Activated CD4-positive, alpha-beta T cell treated with anti-CD3 and anti-CD28 coated beads, Interleukin-2, amount 50 U/mL, for 24 hours (primary cell): ENCODE results near the gene TMEM258.

Source experiments
- DNase-seq, 2 donors: peaks; one replicate each; pipeline ENCODE4 v3.0.0-alpha.2; 2020; ENCODE audit warnings: low read depth in 1 of 2, low spot score in 1 of 2

The TMEM258 gene

DNA sequence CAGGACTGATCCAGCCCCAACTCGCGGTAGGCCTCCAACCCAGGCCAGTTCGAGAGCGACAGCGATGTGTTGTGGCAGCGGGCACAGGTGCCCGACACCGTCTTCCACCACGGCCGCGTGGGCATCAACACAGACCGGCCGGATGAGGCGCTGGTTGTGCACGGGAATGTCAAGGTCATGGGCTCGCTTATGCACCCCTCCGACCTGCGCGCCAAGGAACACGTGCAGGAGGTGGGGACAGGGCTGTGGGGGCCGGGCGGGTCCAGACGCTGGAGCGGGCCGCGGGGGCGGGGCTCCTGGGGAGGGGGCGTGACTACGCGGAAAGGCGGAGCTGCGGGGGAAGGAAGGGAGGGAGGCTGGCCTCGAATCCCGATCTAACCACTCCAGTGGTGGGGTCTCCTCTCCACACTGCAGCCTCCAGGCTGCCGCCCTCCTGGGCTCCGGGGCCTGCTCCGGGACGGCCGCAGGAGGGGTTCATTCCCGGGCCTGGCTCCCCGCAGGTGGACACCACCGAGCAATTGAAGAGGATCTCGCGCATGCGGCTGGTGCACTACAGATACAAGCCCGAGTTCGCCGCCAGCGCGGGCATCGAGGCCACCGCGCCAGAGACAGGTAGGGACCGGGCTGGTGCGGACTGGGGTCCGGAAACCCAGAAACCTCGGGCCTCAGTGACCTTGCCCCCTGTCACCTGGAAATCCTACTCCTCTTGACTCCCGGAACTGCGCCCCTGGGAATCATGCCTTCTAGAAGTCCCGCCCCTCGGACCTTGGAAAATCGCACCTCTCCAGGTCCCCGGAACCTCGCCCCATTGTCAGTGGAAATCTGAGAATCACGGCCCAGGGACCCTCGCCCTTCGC, 14.9 kb downstream of the TMEM258 start:
- DNase-seq: peak; percentile 11 to 30

DNA sequence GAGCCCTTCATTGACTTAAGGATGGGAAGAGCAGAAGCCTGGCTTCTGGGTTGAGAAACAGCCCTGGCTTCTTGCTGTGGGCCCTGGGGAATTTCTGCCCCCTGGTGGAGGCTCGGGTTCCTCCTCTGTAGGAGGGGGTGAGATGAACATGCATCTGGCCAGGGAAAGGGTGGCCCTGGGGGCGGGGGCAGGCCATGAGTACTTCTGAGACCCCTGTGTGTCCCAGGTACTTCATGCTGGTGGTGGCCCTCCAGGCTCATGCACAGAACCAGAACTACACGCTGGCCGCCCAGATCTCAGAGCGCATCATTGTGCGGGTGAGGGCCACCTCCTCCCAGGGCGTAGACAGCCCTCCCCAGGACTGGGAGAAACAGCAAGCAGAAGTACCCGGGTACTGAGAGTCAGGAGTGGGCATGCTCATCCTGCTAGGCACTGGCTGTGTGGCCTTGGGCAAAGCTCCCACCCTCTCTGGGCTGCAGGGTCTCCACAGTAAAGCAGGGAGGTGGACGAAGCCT, 15.8 kb downstream of the TMEM258 start:
- peak; percentile 29 to 32 for DNase-seq

DNA sequence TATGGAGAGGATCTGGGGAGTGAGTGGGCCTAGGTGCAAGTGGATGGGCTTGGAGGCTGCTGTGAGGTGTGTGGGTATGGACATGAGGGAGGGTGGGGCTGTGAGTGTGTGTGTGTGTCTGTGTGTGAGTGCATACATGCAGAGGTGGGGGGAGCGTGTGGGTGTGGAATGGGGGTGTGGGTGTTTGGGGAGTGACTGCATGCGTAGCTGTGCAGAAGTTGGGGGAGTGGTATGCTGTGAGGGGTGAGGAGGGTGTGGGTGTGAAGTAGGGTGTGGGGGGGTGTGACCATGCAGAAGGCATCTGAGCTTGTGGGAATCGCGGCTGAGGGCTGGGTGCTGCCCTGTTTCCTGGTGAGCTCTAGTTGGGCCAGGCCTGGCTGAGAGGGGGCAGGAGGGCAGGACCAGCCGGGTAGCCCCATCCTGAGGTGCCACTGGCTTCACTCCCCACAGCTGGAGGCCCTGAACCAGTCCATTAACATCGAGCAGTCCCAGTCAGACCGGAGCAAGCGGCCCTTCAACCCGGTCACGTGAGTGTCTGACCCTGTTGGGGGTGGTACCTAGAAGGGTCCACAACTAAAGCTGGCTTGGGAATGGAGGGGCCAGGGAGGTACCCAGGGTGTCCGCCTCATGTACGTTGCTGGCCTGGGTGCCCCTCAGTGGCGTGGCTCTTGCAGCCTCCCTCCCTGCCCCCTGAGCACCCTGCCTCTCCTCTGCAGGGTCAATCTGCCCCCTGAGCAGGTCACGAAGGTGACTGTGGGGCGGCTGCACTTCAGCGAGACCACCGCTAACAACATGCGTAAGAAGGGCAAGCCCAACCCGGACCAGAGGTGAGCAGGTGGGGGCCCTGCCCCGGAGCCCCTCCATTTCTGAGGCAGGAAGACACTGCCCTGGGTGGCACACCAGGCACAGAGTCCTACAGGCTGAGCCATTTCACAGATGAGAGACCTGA, 16.5 kb downstream of the TMEM258 start:
- no peak for DNase-seq

DNA sequence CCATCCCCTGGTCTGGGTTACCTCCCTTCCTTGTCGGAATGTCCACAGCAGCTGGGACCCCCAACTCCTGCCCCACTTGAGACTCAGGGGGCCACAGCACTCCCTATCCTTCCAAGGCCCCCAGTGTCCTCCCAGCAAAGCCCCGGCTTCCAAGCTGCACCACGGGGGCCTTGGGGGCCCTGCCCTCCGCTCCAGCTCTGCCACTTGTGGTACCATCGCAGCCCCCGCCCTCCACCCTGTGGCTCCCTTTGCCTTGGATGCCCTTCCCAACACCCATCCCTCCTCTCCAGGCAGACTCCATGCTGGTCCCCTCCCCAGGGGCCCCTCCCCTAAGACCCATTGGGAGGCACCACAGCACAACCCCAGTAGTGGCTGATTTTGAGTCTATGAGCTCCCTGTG, 17.3 kb downstream of the TMEM258 start:
- no peak for DNase-seq

GRCh38 chr11:61774411-61774810, 18.0 kb downstream of the TMEM258 start:
- DNase-seq: no peak

DNA sequence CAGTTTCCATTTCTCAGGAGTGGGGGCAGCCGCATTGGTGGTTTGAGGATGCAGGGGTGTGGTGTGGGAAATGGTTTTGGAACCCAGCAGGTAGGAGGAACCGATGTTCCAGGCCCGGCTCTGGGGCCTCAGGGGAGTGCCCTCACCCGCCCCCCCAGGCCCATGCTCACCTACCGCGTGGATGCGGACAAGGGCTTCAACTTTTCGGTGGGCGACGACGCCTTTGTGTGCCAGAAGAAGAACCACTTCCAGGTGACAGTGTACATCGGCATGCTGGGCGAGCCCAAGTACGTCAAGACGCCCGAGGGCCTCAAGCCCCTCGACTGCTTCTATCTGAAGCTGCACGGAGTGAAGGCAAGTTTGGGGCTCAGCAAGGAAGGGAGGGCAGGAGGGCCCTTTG, 18.6 kb downstream of the TMEM258 start:
- no peak for DNase-seq

DNA sequence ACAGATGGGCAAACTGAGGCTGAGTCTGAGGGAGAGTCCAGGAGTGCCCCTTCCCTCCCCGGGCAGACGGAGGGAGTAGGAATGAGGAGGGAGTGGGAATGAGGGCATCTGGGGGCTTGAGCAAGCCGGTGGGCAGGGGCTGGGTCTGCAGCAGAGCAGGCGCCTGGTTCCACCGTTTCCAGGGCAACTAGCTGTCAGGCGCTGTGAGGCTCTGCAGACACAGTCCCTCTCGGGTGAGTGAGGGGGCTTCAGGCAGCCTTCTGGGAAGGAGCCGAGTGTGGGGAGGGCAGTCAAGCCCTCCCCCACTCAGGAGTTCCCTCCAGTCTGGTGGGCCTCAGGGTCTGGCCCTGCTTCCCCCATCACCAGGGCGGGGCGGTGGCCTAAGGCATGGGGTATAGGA, 19.0 kb downstream of the TMEM258 start:
- no peak for DNase-seq

DNA sequence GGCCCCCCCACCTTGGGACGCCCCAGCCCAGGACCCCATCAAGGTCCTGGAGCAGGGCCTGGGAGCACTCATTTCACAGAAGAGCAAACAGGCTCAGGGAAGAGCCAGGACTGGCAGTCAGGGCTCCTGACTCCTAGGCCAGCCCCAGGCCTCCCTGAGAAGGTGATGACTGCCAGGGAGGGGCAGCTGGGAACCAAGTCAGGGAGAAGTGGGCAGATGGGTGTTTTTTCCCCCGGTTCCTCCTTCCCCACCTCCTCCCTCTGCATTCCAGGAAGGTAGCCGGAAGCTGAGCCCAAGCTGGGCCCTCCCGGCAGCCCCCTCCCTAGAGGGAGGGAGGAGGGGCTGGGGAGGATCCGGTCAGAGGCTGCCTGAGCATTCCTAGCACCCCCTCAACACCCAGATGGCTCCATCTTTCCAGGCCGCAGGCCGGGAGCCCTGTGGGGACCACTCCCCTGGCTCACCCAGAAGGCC, 20.4 kb downstream of the TMEM258 start:
- DNase-seq: no peak

DNA sequence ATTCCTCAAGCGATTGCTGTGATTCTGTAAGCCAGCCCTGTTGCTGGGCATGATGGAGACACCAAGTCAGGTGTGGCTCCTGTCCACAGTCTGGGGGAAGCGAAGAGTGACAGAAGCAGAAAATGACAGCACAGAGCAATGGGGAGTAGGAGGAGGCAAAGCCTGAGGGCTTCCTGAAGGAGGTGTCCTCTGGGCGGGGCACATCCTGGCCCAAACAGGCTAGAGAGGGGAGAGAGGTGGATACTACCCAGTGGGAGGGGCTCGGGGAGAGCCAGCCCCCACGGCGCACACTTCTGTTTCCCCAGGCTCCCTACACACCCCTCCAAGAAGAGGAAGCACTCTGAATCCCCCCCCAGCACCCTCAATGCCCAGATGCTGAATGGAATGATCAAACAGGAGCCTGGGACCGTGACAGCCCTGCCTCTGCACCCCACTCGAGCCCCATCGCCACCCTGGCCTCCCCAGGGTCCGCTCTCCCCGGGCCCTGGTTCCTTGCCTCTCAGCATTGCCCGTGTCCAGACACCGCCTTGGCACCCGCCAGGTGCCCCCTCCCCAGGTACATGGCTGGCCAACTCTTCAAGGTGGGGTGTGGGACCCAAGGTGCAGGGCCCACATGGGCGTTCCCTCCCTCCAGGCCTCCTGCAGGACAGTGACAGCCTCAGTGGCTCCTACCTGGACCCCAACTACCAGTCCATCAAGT, 21.1 kb downstream of the TMEM258 start:
- DNase-seq: no peak

- no peak for DNase-seq
Observed at GRCh38 chr11:61769946-61770683, 22.3 kb downstream of the TMEM258 start.

DNA sequence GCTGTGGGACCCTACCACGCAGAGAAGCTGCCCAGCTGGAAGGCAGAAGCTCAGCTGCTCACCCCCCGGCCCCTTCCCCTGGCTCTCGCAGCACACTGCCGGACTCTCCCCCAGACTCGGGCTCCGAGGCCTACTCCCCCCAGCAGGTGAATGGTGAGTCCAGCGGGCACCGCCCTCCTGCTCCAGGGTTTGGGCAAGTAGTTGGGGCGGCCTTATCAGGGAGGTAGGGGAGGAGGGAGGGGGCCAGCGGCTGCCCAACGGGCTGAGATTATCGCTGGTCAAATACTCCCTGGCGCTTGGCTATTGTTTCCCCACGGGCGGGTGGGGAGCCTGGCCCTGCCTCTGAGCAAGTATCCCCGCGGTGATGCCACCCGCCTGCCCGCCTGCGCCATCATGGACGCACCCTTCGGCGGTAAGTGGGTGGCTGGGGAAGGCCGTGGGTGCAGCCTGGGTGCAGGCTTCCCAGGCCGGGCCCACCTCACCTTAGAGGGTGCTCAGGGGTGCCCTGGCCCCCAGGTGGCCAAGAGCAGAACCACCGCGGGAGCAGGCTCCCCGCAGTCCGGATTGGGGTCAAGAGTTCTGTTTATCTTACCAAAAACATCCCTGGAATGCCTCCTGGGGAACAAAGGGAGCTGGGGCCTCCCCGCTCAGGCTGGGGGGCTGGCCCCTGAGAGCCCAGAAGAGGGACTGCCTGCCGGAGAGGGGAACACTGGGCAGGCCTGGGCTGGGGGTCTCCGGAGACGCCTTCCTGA, 23.1 kb downstream of the TMEM258 start:
- DNase-seq: no peak

DNA sequence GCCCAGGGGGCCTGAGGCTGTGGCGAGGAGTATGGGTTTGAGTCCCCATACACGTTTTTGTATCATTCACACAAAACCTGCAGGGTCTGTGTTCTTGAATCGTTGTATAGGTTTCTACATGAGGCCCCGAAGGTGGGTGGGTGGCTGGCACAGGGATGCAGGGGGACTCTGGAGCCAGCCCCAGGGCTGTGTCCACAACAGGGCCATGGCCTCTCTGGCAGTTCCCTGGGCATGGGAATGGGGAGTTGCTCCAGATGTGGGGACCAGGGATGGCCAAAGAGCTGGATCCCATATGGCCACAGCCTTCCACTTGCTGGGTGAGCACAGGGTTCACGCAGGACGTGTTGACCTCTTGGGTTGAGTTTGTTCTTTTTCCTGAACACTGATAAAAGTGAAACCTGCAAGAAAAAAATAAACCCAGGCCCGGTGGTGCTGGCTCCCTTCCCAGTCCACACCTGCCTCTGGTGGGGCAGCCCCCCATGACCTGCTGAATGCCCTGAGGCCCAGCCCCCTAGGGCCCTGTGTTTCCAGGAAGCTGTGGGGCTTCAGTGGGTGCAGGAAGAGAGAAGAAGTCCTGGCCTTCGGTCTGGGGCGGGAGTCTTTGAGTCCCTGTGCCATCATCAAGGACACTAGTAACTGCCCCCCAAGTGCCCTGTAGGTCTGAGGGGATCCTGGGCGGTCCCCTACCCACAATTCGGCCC, 23.9 kb downstream of the TMEM258 start:
- DNase-seq: no peak

DNA sequence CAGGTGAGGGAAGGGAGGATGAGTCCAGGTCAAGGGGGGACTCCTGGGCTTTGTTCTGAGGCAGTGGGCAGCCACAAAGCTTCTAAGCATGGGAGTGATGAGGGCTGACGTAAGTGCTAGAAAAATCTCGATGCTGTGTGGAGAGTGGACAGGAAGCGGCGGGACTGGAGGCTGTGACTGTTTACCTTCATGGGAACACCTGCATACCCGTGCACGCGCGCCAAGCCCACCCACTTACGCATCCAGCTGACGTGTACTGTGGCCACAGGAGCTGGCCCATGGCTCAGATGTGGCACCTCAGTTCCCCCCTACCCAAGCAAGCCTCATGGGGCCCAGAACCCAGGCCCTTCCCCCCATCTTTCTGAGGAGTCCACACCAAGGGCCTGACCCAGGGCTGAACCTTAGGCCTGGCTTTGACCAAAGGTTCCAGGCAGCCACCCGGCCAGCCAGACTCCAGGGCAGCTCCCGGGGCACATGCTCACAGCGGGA, 26.0 kb downstream of the TMEM258 start:
- no peak for DNase-seq

DNA sequence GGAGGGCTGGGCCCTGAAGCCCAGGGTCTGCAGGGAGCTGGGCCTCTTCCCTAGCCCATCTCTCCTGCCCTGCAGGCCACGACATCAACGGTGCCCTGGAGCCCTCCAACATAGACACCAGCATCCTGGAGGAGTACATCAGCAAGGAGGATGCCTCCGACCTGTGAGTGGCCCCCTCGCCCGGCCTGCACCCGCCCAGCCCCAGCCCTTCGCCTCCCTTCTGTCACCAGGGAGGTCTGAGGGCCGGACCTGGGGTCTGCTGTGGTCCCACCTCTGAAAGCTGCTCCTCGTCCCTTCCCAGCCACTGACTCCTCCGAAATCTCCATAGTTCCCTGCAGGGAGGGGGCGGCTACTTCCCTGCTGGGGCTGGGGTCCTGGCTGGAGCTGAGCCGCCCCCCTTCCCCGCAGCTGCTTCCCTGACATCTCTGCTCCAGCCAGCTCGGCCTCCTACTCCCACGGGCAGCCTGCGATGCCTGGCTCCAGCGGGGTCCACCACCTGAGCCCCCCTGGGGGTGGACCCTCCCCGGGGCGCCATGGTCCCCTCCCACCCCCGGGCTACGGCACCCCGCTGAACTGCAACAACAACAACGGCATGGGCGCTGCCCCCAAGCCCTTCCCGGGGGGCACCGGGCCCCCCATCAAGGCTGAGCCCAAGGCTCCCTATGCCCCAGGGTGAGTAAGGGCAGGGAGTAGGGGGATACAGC, 26.7 kb downstream of the TMEM258 start:
- DNase-seq: no peak

- no peak for DNase-seq
Observed at GRCh38 chr11:61764606-61765260, 27.7 kb downstream of the TMEM258 start.

- DNase-seq: no peak
Observed at GRCh38 chr11:61763930-61764605, 28.3 kb downstream of the TMEM258 start.

GRCh38 chr11:61762798-61763197, 29.6 kb downstream of the TMEM258 start:
- DNase-seq: no peak
